ENCODE measurements around the gene E4F1. TPM values are rescaled to one million over a fixed set of nuclear protein-coding genes. Genes with fewer than 3 reads are reported as not detected.

E4F1 gene
- total RNA-seq, 2 experiments from 2014 or later = 33.8 to 34.3 TPM

- ChIA-PET CTCF (no interaction called here), POLR2A (interaction anchor here (1.0 to 1.5 kb wide), 2 partner anchors 54 to 306 kb away, joined by 3 read pairs; no protein-coding TSS in a partner anchor)
- H3K36me3 Mint-ChIP-seq (ENCODE audit: low read depth) = peaks cover 34% of the 10 kb centered on the region
- H3K27ac Mint-ChIP-seq = no peak overlapping the region
- H3K9me3 Mint-ChIP-seq (ENCODE audit: insufficient read depth) = no peaks in the 10 kb centered on the region
- no peaks in the 10 kb centered on the region for H3K27me3 Mint-ChIP-seq (ENCODE audit: low read depth)
- H3K4me1 Mint-ChIP-seq (ENCODE audit: low read depth) = peaks cover 44% of the 10 kb centered on the region
- DNase-seq (no peak), ATAC-seq (no peak)
- no peak overlapping the region for H3K4me3 Mint-ChIP-seq
Measured at GRCh38 chr16:2208772-2209171, 14.6 kb upstream of the E4F1 start.

DNA sequence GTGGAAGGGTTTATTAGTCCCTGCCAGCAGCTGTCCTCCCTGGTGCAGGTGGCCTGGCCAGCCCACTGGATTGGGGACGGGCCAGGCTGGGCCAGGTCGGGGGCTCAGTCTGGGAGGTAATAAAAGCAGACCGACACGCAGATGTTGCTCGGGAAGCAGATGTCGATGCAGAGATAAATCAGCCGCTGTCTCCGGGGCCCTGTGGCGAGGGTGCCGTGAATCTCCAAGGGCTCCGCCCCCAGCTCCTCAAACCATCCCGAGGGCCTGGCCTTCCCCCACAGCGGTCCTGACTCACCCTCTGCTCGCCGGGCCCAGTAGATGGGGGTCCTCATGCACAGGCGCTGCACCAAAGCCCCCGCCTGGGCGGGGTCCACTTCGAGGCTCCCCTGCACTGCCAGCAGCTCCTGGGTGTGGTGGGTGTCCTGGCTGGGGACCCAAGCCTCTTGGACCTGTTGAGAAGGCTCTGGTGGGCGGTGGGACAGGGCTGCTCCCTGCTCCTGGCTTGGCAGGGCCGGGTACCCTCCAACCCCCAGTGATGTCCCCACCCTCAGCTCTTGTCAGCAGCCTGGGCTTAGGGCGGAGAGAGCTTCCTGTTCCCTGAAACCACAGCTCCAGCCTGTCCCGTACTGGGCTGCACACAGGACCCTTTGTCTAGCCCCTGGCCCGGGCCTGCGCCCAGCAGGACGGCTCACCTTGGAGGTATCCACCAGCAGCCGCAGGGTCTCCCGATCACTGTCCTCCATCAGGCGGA, 14.0 kb upstream of the E4F1 start:
- H3K27me3 Mint-ChIP-seq (ENCODE audit: low read depth) = no peaks in the 10 kb centered on the region
- DNase-seq (no peak), ATAC-seq (no peak)
- peaks cover 42% of the 10 kb centered on the region for H3K4me1 Mint-ChIP-seq (ENCODE audit: low read depth)
- H3K36me3 Mint-ChIP-seq (ENCODE audit: low read depth) = peaks cover 34% of the 10 kb centered on the region
- POLR2A ChIA-PET = interaction anchor here (1.0 kb wide), 1 partner anchor 55 kb away, joined by 3 read pairs; no protein-coding TSS in a partner anchor
- H3K27ac Mint-ChIP-seq = no peak overlapping the region
- no peaks in the 10 kb centered on the region for H3K9me3 Mint-ChIP-seq (ENCODE audit: insufficient read depth)
- H3K4me3 Mint-ChIP-seq = no peak overlapping the region
- CTCF ChIA-PET = no interaction called here

- POLR2A ChIA-PET = no interaction called here
- Mint-ChIP-seq H3K4me1 (ENCODE audit: low read depth) (peaks cover 37% of the 10 kb centered on the region), H3K4me3 (no peak overlapping the region), H3K36me3 (ENCODE audit: low read depth) (peaks cover 34% of the 10 kb centered on the region), H3K27me3 (ENCODE audit: low read depth) (no peaks in the 10 kb centered on the region), H3K9me3 (ENCODE audit: insufficient read depth) (no peaks in the 10 kb centered on the region), H3K27ac (no peak overlapping the region)
- DNase-seq (no peak), ATAC-seq (no peak)
- CTCF ChIA-PET = no interaction called here
Measured at GRCh38 chr16:2210009-2210332, 13.4 kb upstream of the E4F1 start.

- ChIA-PET CTCF (interaction anchor here (0.9 kb wide), 1 partner anchor 14 kb away, joined by 3 read pairs; no protein-coding TSS in a partner anchor), POLR2A (no interaction called here)
- Mint-ChIP-seq H3K4me3 (no peak within 1 kb of the TSS), H3K27me3 (ENCODE audit: low read depth) (no peaks in the 10 kb centered on the region), H3K27ac (peak within 1 kb of the TSS; percentile 46), H3K9me3 (ENCODE audit: insufficient read depth) (no peaks in the 10 kb centered on the region), H3K36me3 (ENCODE audit: low read depth) (peaks cover 34% of the 10 kb centered on the region), H3K4me1 (ENCODE audit: low read depth) (peaks cover 38% of the 10 kb centered on the region)
- DNase-seq (no peak), ATAC-seq (no peak)
Measured at GRCh38 chr16:2210386-2211365, 12.7 kb upstream of the E4F1 start, which contains the start of gene BRICD5. Gene BRICD5, minus strand, starts transcription at chr16:2210863. Its CDS starts 30 bp downstream, at chr16:2210833.

- CTCF ChIA-PET = no interaction called here
- H3K4me1 Mint-ChIP-seq (ENCODE audit: low read depth) = peaks cover 32% of the 10 kb centered on the region
- H3K9me3 Mint-ChIP-seq (ENCODE audit: insufficient read depth) = no peaks in the 10 kb centered on the region
- peak overlapping the region; percentile 57 for H3K27ac Mint-ChIP-seq
- peaks cover 31% of the 10 kb centered on the region for H3K36me3 Mint-ChIP-seq (ENCODE audit: low read depth)
- ATAC-seq (no peak), DNase-seq (no peak)
- POLR2A ChIA-PET = no interaction called here
- H3K27me3 Mint-ChIP-seq (ENCODE audit: low read depth) = no peaks in the 10 kb centered on the region
- H3K4me3 Mint-ChIP-seq = peak overlapping the region; percentile 52
Measured at GRCh38 chr16:2211923-2212347, 11.5 kb upstream of the E4F1 start.

DNA sequence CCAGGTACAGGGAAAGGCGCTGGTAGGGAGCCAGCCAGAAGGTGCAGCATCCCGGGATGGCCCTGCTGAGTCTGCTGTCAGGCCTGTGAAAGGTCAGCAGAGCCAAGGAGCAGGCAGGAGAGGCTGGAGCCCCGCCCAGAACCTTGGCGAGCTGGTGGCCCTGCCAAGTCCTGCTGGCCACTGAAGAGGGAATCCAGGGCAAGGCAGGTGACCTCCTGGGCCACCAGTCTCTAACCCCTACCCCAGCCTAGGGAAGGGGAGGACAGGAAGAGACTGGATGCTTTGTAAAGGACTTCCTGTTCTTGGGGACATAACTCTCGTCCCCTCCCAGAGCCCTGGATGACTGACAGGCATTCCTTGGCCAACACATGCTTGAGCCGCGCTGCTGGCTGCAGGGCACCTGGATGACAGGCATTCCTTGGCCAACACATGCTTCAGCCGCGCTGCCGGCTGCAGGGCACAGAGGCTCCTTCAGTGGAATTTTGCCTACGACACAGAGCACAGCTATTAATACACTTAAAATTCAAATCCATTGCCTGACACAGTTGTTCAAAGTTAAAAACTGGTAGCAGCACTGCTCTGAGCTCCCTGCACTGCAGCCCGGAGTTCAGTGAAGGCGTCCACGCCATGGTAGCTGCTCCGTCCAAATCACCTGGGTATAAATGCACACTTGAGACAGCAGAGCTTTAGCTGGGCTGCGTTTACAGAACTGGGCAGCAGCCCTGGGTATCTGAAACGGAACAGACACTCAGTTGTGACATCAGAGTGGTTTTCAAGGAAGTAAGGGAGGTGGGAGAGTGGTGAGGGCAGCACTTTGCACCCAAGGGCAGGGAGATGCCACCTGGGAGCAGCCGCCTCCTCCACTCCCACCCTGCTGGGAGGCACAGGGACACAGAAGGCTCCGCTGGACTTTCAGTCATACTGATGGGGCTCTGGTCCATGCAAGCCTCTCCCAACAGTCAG, 10.7 kb upstream of the E4F1 start:
- CTCF ChIA-PET = no interaction called here

DNA sequence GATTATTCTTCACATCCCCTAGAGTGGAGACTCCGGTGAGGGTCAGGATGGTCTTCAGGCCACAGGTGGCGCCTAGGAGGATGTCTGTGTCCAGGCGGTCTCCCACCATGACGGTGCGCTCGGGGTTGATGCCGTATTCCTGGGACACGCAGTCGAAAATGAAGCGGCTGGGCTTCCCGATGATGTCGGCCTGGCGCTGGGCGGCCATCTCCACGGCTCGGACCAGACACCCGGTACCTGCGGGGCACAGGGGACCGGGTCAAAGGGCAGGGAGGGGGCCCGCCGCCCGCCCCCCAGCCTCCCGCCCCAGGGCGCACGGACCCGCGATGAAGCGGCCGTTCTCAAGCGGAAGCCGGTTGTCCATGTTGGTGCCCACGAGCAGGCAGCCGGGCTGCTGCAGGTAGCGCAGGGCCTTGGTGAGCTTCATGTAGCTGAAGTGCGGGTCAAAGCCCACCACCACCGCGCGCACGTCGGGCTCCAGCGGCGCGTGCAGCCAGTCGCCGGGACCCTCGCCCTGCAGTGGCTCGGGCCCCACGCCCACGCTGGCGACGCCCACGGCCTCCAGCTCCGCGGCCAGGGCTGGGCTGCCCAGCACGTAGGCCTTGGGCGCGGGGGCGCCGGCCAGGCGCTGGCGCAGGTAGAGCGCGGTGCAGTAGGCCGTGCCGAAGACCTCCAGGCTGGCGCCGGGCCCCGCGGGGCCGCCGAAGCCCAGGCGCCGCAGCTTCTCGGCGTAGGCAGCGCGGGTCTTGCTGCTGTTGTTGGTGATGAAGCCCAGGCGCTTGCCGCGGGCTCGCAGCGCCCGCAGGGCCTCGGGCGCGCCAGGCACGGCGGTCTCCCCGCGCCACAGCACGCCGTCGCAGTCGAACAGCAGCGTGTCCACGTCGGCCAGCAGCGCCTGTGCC, 9.3 kb upstream of the E4F1 start:
- H3K27me3 Mint-ChIP-seq (ENCODE audit: low read depth) = no peaks in the 10 kb centered on the region
- H3K4me3 Mint-ChIP-seq = peak overlapping the region; percentile 83
- peaks cover 18% of the 10 kb centered on the region for H3K36me3 Mint-ChIP-seq (ENCODE audit: low read depth)
- ATAC-seq (peak; percentile 1), DNase-seq (no peak)
- H3K27ac Mint-ChIP-seq = peak overlapping the region; percentile 78
- peaks cover 24% of the 10 kb centered on the region for H3K4me1 Mint-ChIP-seq (ENCODE audit: low read depth)
- ChIA-PET CTCF (interaction anchor here (1.0 to 1.6 kb wide), 3 partner anchors 8 to 59 kb away, joined by 5 to 6 read pairs (median 6); partner anchors contain the start of genes MLST8 and TRAF7), POLR2A (interaction anchor here (0.6 to 1.8 kb wide), 7 partner anchors 8 to 537 kb away, joined by 3 to 7 read pairs (median 3); no protein-coding TSS in a partner anchor)
- H3K9me3 Mint-ChIP-seq (ENCODE audit: insufficient read depth) = no peaks in the 10 kb centered on the region

More for the DNA sequence above, 10.7 kb upstream of the E4F1 start:
- peaks cover 26% of the 10 kb centered on the region for H3K4me1 Mint-ChIP-seq (ENCODE audit: low read depth)
- DNase-seq (no peak), ATAC-seq (no peak)
- POLR2A ChIA-PET = no interaction called here
- H3K9me3 Mint-ChIP-seq (ENCODE audit: insufficient read depth) = no peaks in the 10 kb centered on the region
- H3K27ac Mint-ChIP-seq = peak overlapping the region; percentile 78
- no peaks in the 10 kb centered on the region for H3K27me3 Mint-ChIP-seq (ENCODE audit: low read depth)
- H3K36me3 Mint-ChIP-seq (ENCODE audit: low read depth) = peaks cover 24% of the 10 kb centered on the region
- H3K4me3 Mint-ChIP-seq = peak overlapping the region; percentile 83

GRCh38 chr16:2214719-2214968, 8.7 kb upstream of the E4F1 start, which contains the start of gene PGP:
Gene PGP, minus strand, starts transcription at chr16:2214840. Its CDS starts 63 bp downstream, at chr16:2214777.
- CTCF ChIA-PET = interaction anchor here (1.0 to 1.6 kb wide), 3 partner anchors 9 to 60 kb away, joined by 5 to 6 read pairs (median 6); partner anchors contain the start of genes MLST8 and TRAF7
- H3K4me1 Mint-ChIP-seq (ENCODE audit: low read depth) = peaks cover 24% of the 10 kb centered on the region

DNA sequence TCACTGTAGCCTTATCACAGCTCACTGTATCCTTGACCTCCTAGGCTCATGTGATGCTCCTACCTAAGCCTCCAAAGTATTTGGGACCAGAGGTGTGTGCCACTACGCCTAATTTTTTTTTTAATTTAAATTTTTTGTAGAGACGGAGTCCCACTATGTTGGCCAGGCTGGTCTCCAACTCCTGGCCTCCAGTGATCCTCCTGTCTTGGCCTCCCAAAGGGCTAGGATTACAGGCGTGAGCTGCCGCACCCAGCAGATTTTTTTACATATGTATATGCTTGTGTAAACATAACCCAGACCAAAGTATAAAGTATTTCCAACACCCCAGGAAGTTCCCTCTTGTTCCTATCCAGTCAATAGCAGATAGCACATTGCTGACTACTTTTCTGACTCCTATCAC, 7.1 kb upstream of the E4F1 start:
- ATAC-seq (no peak), DNase-seq (no peak)
- Mint-ChIP-seq H3K4me3 (peak overlapping the region; percentile 85), H3K4me1 (ENCODE audit: low read depth) (peaks cover 24% of the 10 kb centered on the region), H3K27me3 (ENCODE audit: low read depth) (no peaks in the 10 kb centered on the region), H3K27ac (peak overlapping the region; percentile 55), H3K9me3 (ENCODE audit: insufficient read depth) (no peaks in the 10 kb centered on the region), H3K36me3 (ENCODE audit: low read depth) (peaks cover 16% of the 10 kb centered on the region)
- ChIA-PET CTCF (interaction anchor here (1.2 kb wide), 1 partner anchor 76 kb away, joined by 6 read pairs; no protein-coding TSS in a partner anchor), POLR2A (no interaction called here)

More at GRCh38 chr16:2214719-2214968, 8.7 kb upstream of the E4F1 start, which contains the start of gene PGP:
- POLR2A ChIA-PET = interaction anchor here (0.6 to 1.8 kb wide), 7 partner anchors 9 to 537 kb away, joined by 3 to 7 read pairs (median 3); no protein-coding TSS in a partner anchor
- H3K27me3 Mint-ChIP-seq (ENCODE audit: low read depth) = no peaks in the 10 kb centered on the region
- H3K36me3 Mint-ChIP-seq (ENCODE audit: low read depth) = peaks cover 18% of the 10 kb centered on the region
- no peak for DNase-seq
- ATAC-seq = peak; percentile 97
- H3K27ac Mint-ChIP-seq = peak within 1 kb of the TSS; percentile 93
- H3K9me3 Mint-ChIP-seq (ENCODE audit: insufficient read depth) = no peaks in the 10 kb centered on the region
- H3K4me3 Mint-ChIP-seq = peak within 1 kb of the TSS; percentile 85

GRCh38 chr16:2223942-2224486, 623 bp downstream of the E4F1 start:
- POLR2A ChIA-PET = interaction anchor here (0.5 to 0.8 kb wide), 3 partner anchors 28 to 291 kb away, joined by 3 read pairs; partner anchors contain the start of gene ECI1
- CTCF ChIA-PET = interaction anchor here (1.4 kb wide), 1 partner anchor 27 kb away, joined by 4 read pairs; the partner anchor contains the start of gene ECI1
- Mint-ChIP-seq H3K4me1 (ENCODE audit: low read depth) (peaks cover 19% of the 10 kb centered on the region), H3K27me3 (ENCODE audit: low read depth) (no peaks in the 10 kb centered on the region), H3K4me3 (peak overlapping the region; percentile 82), H3K9me3 (ENCODE audit: insufficient read depth) (no peaks in the 10 kb centered on the region), H3K36me3 (ENCODE audit: low read depth) (peaks cover 4% of the 10 kb centered on the region), H3K27ac (peak overlapping the region; percentile 70)
- DNase-seq = peak; percentile 42
- peak; percentile 39 for ATAC-seq
